ENCODE results near the gene SMC5.

- TF ChIP-seq CTCF (IDR thresholded peaks at IDR 0.05; ENCODE audit: insufficient read depth, low read depth, low read length): no peak
- no peak for TF ChIP-seq EZH2 (IDR thresholded peaks at IDR 0.05; ENCODE audit: insufficient read depth, low read length)
These were observed 131.0 kb downstream of the SMC5 start for GRCh38 chr9:70389621-70390266.
